GM12878 (cell line): ENCODE data around the gene TMEM140. TPM values are rescaled to one million over a fixed set of nuclear protein-coding genes. Genes with fewer than 3 reads are reported as not detected.

ENCODE experiments used
- BHLHE40 ChIP-seq, 2 experiments: fragments of 450-650 bp in 1 of 2; IDR thresholded peaks; 2 replicates each; pipeline ENCODE4 v1.6.1; 2011 to 2017; ENCODE audit warnings: low read depth in 2 of 2, borderline replicate concordance in 1 of 2, improper control_type of control experiment in 1 of 2, low read length in 1 of 2, mild to moderate bottlenecking in 1 of 2
- CEBPB ChIP-seq, 2 experiments: fragments of 150-350 bp in 1 of 2; IDR thresholded peaks; 2 replicates each; pipeline ENCODE4 v1.6.1; 2012 to 2014; ENCODE audit warnings: low read depth in 2 of 2, low read length in 2 of 2, borderline replicate concordance in 1 of 2, inconsistent platforms in 1 of 2
- GABPA ChIP-seq: IDR thresholded peaks from 2 replicates; pipeline ENCODE4 v1.6.1; 2014; ENCODE audit warnings: antibody characterized with exemption, low read depth, mild to moderate bottlenecking, inconsistent platforms
- JUND ChIP-seq: IDR thresholded peaks from 2 replicates; pipeline ENCODE4 v1.6.1; 2012; ENCODE audit warnings: low read depth, mild to moderate bottlenecking, low read length, improper control_type of control experiment, moderate library complexity
- KAT2A ChIP-seq: conservative IDR thresholded peaks from 2 replicates; pipeline ENCODE4 v1.6.1; 2011; ENCODE audit warnings: low read depth, low read length; ENCODE audit not compliant: control insufficient read depth
- MYC ChIP-seq: IDR thresholded peaks from 2 replicates; pipeline ENCODE4 v1.6.1; 2011; ENCODE audit warnings: mild to moderate bottlenecking, low read length, moderate library complexity, inconsistent platforms; ENCODE audit not compliant: insufficient read depth, insufficient replicate concordance, insufficient read length, severe bottlenecking
- NBN ChIP-seq: fragments of 450-650 bp; IDR thresholded peaks from 2 replicates; pipeline ENCODE4 v1.6.1; 2016
- NR2C1 ChIP-seq: fragments of 450-650 bp; IDR thresholded peaks from 2 replicates; pipeline ENCODE4 v1.6.1; 2017; ENCODE audit warnings: antibody characterized with exemption, mild to moderate bottlenecking, moderate library complexity
- PAX8 ChIP-seq: fragments of 450-650 bp; IDR thresholded peaks from 2 replicates; pipeline ENCODE4 v1.6.1; 2017; ENCODE audit warnings: mild to moderate bottlenecking, moderate library complexity
- POLR2AphosphoS2 ChIP-seq: IDR thresholded peaks from 2 replicates; pipeline ENCODE4 v1.6.1; 2011; ENCODE audit warnings: low read depth, mild to moderate bottlenecking, low read length, improper control_type of control experiment, moderate library complexity
- RELA ChIP-seq: fragments of 450-650 bp; IDR thresholded peaks from 2 replicates; pipeline ENCODE4 v1.8.0; 2014; ENCODE audit warnings: borderline replicate concordance; ENCODE audit not compliant: partially characterized antibody
- RFX5 ChIP-seq: IDR thresholded peaks from 2 replicates; pipeline ENCODE4 v1.6.1; 2011; ENCODE audit warnings: low read depth, low read length, improper control_type of control experiment
- ZNF24 ChIP-seq: fragments of 450-650 bp; IDR thresholded peaks from 2 replicates; pipeline ENCODE4 v1.6.1; 2017; ENCODE audit warnings: antibody characterized with exemption, mild to moderate bottlenecking
- ZNF274 ChIP-seq: IDR thresholded peaks from one replicate; pipeline ENCODE4 v1.8.0; 2011; ENCODE audit not compliant: insufficient read length, insufficient read depth
- ZSCAN29 ChIP-seq: fragments of 450-650 bp; IDR thresholded peaks from 2 replicates; pipeline ENCODE4 v1.6.1; 2017; ENCODE audit warnings: mild to moderate bottlenecking, moderate library complexity
- polyA plus RNA-seq, 11 experiments: library from polyadenylated mRNA; depleted of rRNA in 4 of 11; unstranded in 6 of 11; stranded (reverse) in 5 of 11; fragments of >200 nt; fragmentation: Nextera tagmentation in 4 of 11; fragmentation: Illumina TruSeq in 1 of 11; extraction: Ambion mirVana in 4 of 11; extraction: Trizol in 1 of 11; gene quantifications; 1 replicate in 1 of 11; 2 replicates in 10 of 11; pipeline versions ENCODE4 v1.2.1 to v1.2.3, GENCODE V29; 2011 to 2016; ENCODE audit warnings: inconsistent platforms in 2 of 11, missing spikeins in 2 of 11, low read depth in 1 of 11
- total RNA-seq, 4 experiments: library from RNA; depleted of rRNA in 3 of 4; stranded (reverse); fragments of >200 nt in 3 of 4; fragmentation: Illumina TruSeq in 1 of 4; extraction: Trizol in 1 of 4; gene quantifications; 2 replicates each; pipeline versions ENCODE4 v1.2.1 to v1.2.3, GENCODE V29; 2013 to 2021
- TF ChIP-seq, protein P1 (sequence below): IDR thresholded peaks from 2 replicates; pipeline ENCODE4 v1.6.1; 2011; ENCODE audit warnings: low read depth, mild to moderate bottlenecking, low read length, moderate library complexity, borderline replicate concordance; ENCODE audit errors: extremely low read depth
- TF ChIP-seq, protein P2 (sequence below): fragments of 150-350 bp; IDR thresholded peaks from 2 replicates; pipeline ENCODE4 v1.6.1; 2014; ENCODE audit warnings: mild to moderate bottlenecking, low read depth, low read length
- TF ChIP-seq, protein P3 (sequence below): fragments of 450-650 bp; IDR thresholded peaks from 2 replicates; pipeline ENCODE4 v1.6.1; 2016; ENCODE audit warnings: mild to moderate bottlenecking
- TF ChIP-seq, protein P4 (sequence below): IDR thresholded peaks from 2 replicates; pipeline ENCODE4 v1.6.1; 2012; ENCODE audit warnings: low read depth, low read length, improper control_type of control experiment
- TF ChIP-seq, protein P5 (sequence below): fragments of 150-350 bp; IDR thresholded peaks from 2 replicates; pipeline ENCODE4 v1.6.1; 2016; ENCODE audit warnings: low read depth, low read length
- TF ChIP-seq, protein P6 (sequence below): fragments of 450-650 bp; IDR thresholded peaks from 2 replicates; pipeline ENCODE4 v1.6.1; 2017; ENCODE audit warnings: low read depth, mild to moderate bottlenecking, moderate library complexity

The TMEM140 gene
- total and polyA plus RNA-seq, 10 of the 15 experiments (the other 5 are each of a cell fraction or from before 2014, with no cell fraction given) = 0.85 to 20.7 (median 3.3) TPM

DNA sequence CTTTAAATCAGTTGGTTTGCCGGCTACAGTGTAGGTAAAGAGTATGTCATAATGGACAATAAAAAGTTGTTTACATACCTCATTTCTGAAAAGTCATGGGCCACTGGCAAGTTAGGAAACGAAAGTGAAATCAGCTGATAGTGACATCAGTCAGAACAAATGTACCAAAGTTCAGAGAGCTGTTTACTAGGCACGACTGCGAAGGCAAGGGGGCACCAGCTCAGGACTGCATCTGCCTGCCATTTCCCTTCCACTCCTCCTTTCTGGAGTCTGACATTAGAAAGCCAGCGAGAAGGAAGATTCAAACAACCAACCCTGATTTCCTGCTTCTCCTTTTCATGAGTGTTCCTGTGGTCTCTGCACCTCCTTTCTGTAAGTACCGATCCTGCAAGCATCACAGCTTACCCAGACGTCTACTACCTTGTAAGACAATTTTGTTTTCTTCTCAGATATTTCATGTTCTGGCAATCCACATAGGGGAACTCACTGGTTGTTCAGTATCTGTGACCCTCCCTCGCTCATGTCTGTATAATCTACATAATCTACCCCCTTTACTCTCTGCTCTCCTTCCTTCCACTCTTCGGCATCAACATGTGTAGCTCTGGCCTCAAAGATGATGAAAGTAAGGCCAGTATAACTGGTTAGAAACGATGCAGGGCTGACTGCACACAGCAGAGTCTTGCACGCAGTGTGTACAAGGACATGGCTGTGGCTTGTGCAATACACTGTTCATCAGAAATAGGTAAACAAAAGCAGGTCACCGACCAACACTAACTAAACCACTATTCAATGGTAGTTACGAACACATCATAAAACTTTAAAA lies at the start of gene TMEM140 (continued):
- TF ChIP-seq, protein P1, sequence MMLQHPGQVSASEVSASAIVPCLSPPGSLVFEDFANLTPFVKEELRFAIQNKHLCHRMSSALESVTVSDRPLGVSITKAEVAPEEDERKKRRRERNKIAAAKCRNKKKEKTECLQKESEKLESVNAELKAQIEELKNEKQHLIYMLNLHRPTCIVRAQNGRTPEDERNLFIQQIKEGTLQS = no peak
- peak; percentile 42 for TF ChIP-seq NR2C1
- TF ChIP-seq, protein P2, sequence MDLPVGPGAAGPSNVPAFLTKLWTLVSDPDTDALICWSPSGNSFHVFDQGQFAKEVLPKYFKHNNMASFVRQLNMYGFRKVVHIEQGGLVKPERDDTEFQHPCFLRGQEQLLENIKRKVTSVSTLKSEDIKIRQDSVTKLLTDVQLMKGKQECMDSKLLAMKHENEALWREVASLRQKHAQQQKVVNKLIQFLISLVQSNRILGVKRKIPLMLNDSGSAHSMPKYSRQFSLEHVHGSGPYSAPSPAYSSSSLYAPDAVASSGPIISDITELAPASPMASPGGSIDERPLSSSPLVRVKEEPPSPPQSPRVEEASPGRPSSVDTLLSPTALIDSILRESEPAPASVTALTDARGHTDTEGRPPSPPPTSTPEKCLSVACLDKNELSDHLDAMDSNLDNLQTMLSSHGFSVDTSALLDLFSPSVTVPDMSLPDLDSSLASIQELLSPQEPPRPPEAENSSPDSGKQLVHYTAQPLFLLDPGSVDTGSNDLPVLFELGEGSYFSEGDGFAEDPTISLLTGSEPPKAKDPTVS = no peak
- TF ChIP-seq, protein P3, sequence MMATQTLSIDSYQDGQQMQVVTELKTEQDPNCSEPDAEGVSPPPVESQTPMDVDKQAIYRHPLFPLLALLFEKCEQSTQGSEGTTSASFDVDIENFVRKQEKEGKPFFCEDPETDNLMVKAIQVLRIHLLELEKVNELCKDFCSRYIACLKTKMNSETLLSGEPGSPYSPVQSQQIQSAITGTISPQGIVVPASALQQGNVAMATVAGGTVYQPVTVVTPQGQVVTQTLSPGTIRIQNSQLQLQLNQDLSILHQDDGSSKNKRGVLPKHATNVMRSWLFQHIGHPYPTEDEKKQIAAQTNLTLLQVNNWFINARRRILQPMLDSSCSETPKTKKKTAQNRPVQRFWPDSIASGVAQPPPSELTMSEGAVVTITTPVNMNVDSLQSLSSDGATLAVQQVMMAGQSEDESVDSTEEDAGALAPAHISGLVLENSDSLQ = peak; percentile 46; the same call in 1 of the 2 replicates
- TF ChIP-seq JUND = peak; percentile 57; the same call in 1 of the 2 replicates
- TF ChIP-seq BHLHE40 (IDR thresholded peaks at IDR 0.05; ENCODE audit: borderline replicate concordance in 1 of 2, low read depth in 2 of 2, low read length in 1 of 2) = peak; percentile 54 to 76; a peak in 2 of 4 replicates
- no peak for TF ChIP-seq RELA
- no peak for TF ChIP-seq RFX5
- TF ChIP-seq ZSCAN29 = no peak
- TF ChIP-seq NBN = peak; percentile 86; the same call in 1 of the 2 replicates
- peak; percentile 58; the same call in 1 of the 2 replicates for TF ChIP-seq ZNF24
- peak in 1 of 2 experiments; percentile 57; a peak in 2 of 4 replicates for TF ChIP-seq CEBPB (IDR thresholded peaks at IDR 0.05; ENCODE audit: borderline replicate concordance in 1 of 2, low read depth in 2 of 2, low read length in 2 of 2)
- TF ChIP-seq, protein P4, sequence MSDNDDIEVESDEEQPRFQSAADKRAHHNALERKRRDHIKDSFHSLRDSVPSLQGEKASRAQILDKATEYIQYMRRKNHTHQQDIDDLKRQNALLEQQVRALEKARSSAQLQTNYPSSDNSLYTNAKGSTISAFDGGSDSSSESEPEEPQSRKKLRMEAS = no peak
- TF ChIP-seq POLR2AphosphoS2 = peak; percentile 69; the same call in 1 of the 2 replicates
- no peak for TF ChIP-seq KAT2A
- TF ChIP-seq ZNF274 = no peak
- TF ChIP-seq, protein P5, sequence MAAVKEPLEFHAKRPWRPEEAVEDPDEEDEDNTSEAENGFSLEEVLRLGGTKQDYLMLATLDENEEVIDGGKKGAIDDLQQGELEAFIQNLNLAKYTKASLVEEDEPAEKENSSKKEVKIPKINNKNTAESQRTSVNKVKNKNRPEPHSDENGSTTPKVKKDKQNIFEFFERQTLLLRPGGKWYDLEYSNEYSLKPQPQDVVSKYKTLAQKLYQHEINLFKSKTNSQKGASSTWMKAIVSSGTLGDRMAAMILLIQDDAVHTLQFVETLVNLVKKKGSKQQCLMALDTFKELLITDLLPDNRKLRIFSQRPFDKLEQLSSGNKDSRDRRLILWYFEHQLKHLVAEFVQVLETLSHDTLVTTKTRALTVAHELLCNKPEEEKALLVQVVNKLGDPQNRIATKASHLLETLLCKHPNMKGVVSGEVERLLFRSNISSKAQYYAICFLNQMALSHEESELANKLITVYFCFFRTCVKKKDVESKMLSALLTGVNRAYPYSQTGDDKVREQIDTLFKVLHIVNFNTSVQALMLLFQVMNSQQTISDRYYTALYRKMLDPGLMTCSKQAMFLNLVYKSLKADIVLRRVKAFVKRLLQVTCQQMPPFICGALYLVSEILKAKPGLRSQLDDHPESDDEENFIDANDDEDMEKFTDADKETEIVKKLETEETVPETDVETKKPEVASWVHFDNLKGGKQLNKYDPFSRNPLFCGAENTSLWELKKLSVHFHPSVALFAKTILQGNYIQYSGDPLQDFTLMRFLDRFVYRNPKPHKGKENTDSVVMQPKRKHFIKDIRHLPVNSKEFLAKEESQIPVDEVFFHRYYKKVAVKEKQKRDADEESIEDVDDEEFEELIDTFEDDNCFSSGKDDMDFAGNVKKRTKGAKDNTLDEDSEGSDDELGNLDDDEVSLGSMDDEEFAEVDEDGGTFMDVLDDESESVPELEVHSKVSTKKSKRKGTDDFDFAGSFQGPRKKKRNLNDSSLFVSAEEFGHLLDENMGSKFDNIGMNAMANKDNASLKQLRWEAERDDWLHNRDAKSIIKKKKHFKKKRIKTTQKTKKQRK = no peak
- TF ChIP-seq GABPA = no peak
- no peak for TF ChIP-seq MYC
- TF ChIP-seq PAX8 = peak; percentile 90
- TF ChIP-seq, protein P6, sequence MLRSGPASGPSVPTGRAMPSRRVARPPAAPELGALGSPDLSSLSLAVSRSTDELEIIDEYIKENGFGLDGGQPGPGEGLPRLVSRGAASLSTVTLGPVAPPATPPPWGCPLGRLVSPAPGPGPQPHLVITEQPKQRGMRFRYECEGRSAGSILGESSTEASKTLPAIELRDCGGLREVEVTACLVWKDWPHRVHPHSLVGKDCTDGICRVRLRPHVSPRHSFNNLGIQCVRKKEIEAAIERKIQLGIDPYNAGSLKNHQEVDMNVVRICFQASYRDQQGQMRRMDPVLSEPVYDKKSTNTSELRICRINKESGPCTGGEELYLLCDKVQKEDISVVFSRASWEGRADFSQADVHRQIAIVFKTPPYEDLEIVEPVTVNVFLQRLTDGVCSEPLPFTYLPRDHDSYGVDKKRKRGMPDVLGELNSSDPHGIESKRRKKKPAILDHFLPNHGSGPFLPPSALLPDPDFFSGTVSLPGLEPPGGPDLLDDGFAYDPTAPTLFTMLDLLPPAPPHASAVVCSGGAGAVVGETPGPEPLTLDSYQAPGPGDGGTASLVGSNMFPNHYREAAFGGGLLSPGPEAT = peak; percentile 67
